HCT116 (cell line): Measurements from ENCODE around the gene RRAGC. TPM values are rescaled to one million over a fixed set of nuclear protein-coding genes. Genes with fewer than 3 reads are reported as not detected.

ENCODE experiments used
- ATAC-seq: fragments of 200-7000 bp; cut with Tn5 transposase; 2 replicates; pipeline ENCODE4 v1.9.1; 2020; ENCODE audit warnings: mild to moderate bottlenecking, moderate library complexity
- BruUV-seq: library from RNA; stranded (reverse); fragments of 400-500 nt; replicated peaks from 2 replicates; lab custom pipeline; 2021; lab: Mats Ljungman, UMichigan
- CTCF ChIA-PET: fragments of 300-600 bp; sonication (Branson Sonifier 250); formaldehyde crosslinking; loops from one replicate; lab custom pipeline; 2021; ENCODE audit warnings: antibody characterized with exemption; lab: Charles Lee
- POLR2A ChIA-PET: fragments of 300-600, 350-600 bp; sonication (Branson Sonifier 250); formaldehyde crosslinking; loops from one replicate; lab custom pipeline; 2021; ENCODE audit warnings: antibody characterized with exemption; lab: Charles Lee
- RAD21 ChIA-PET, 2 experiments: fragments of 300-600 bp; sonication (Branson Sonifier 250); formaldehyde crosslinking; loops; one replicate each; lab custom pipeline; 2023; ENCODE audit warnings: low total read pairs in 2 of 2; ENCODE audit not compliant: uncharacterized antibody in 2 of 2, unreplicated experiment in 2 of 2, low non-redundant PET in 1 of 2; lab: Charles Lee
- DNase-seq: peaks from one replicate; pipeline ENCODE4 v3.0.0-alpha.2; 2010; ENCODE audit warnings: low read depth, low spot score
- H2AFZ ChIP-seq: fragments of 200-600 bp; shearing (Covaris generic), sonication (generic); 2 replicates; pipeline ENCODE4 v1.6.1; 2017; ENCODE audit warnings: low read depth, mixed run types, mixed read lengths, antibody characterized with exemption, low read length; ENCODE audit not compliant: poor library complexity, severe bottlenecking
- H3K27ac ChIP-seq: 2 replicates; pipeline ENCODE4 v1.5.1; 2012; ENCODE audit warnings: low read depth, low read length
- H3K27me3 ChIP-seq: fragments of 200-600 bp; sonication (generic); 2 replicates; pipeline ENCODE4 v1.6.1; 2016; ENCODE audit warnings: mixed run types, low read length, mixed read lengths; ENCODE audit not compliant: insufficient read depth
- H3K36me3 ChIP-seq, 2 experiments: fragments of 200-500 bp in 1 of 2; fragments of 200-600 bp in 1 of 2; sonication (Bioruptor generic) in 1 of 2; sonication (generic) in 1 of 2; 2 replicates each; pipeline versions ENCODE4 v1.5.1 to v1.6.1; 2014 to 2016; ENCODE audit warnings: low read length in 2 of 2, inconsistent platforms in 1 of 2, mixed read lengths in 1 of 2, mixed run types in 1 of 2; ENCODE audit not compliant: insufficient read depth in 2 of 2, control insufficient read depth in 1 of 2
- H3K4me1 ChIP-seq, 2 experiments: fragments of 200-600 bp in 1 of 2; sonication (generic) in 1 of 2; 2 replicates each; pipeline versions ENCODE4 v1.5.1 to v1.6.1; 2012 to 2017; ENCODE audit warnings: low read length in 2 of 2, inconsistent platforms in 1 of 2, mild to moderate bottlenecking in 1 of 2, mixed read lengths in 1 of 2, mixed run types in 1 of 2, moderate library complexity in 1 of 2; ENCODE audit not compliant: insufficient read depth in 2 of 2, control insufficient read depth in 1 of 2
- H3K4me2 ChIP-seq: fragments of 200-600 bp; sonication (generic); 2 replicates; pipeline ENCODE4 v1.6.1; 2017; ENCODE audit warnings: mixed run types, low read length, mixed read lengths
- H3K4me3 ChIP-seq, 2 experiments: fragments of 200-600 bp in 1 of 2; sonication (generic) in 1 of 2; replicated peaks in 1 of 2; 2 replicates each; pipeline ENCODE4 v1.5.1; 2011 to 2016; ENCODE audit warnings: low read length in 2 of 2, control low read depth in 1 of 2, low read depth in 1 of 2, mild to moderate bottlenecking in 1 of 2, mixed read lengths in 1 of 2, mixed run types in 1 of 2
- H3K79me2 ChIP-seq: fragments of 200-600 bp; sonication (generic); 2 replicates; pipeline ENCODE4 v1.6.1; 2017; ENCODE audit warnings: mild to moderate bottlenecking, mixed run types, low read length, moderate library complexity, mixed read lengths; ENCODE audit not compliant: insufficient read depth
- H3K9ac ChIP-seq: fragments of 200-600 bp; sonication (generic); 2 replicates; pipeline ENCODE4 v1.6.1; 2016; ENCODE audit warnings: low read length, mixed read lengths
- H3K9me2 ChIP-seq: fragments of 200-600 bp; sonication (generic), shearing (Covaris generic); 2 replicates; pipeline ENCODE4 v1.6.1; 2017; ENCODE audit warnings: mixed run types, mild to moderate bottlenecking, moderate library complexity; ENCODE audit not compliant: insufficient read depth
- H3K9me3 ChIP-seq, 2 experiments: fragments of 200-500 bp in 1 of 2; fragments of 200-600 bp in 1 of 2; sonication (Bioruptor generic) in 1 of 2; sonication (generic) in 1 of 2; 2 replicates each; pipeline ENCODE4 v1.6.1; 2014 to 2017; ENCODE audit warnings: low read length in 2 of 2, mixed read lengths in 2 of 2, inconsistent platforms in 1 of 2, low read depth in 1 of 2, mild to moderate bottlenecking in 1 of 2, mixed run types in 1 of 2, moderate library complexity in 1 of 2; ENCODE audit not compliant: control insufficient read depth in 1 of 2, insufficient read depth in 1 of 2
- H4K20me1 ChIP-seq: fragments of 200-600 bp; sonication (generic), shearing (Covaris generic); 2 replicates; pipeline ENCODE4 v1.6.1; 2017; ENCODE audit warnings: mixed run types, mild to moderate bottlenecking, moderate library complexity; ENCODE audit not compliant: insufficient read depth
- CBX3 ChIP-seq: IDR thresholded peaks from 2 replicates; pipeline ENCODE4 v1.6.1; 2012; ENCODE audit warnings: low read depth
- CEBPB ChIP-seq: IDR thresholded peaks from 2 replicates; pipeline ENCODE4 v1.6.1; 2012; ENCODE audit warnings: low read depth
- EZH2phosphoT487 ChIP-seq: fragments of 200-600 bp; IDR thresholded peaks from 2 replicates; pipeline ENCODE4 v1.6.1; 2018; ENCODE audit warnings: antibody characterized with exemption, borderline replicate concordance
- FOSL1 ChIP-seq: IDR thresholded peaks from 2 replicates; pipeline ENCODE4 v1.6.1; 2012; ENCODE audit warnings: low read depth
- JUND ChIP-seq: IDR thresholded peaks from 2 replicates; pipeline ENCODE4 v1.6.1; 2012
- POLR2AphosphoS5 ChIP-seq: IDR thresholded peaks from 2 replicates; pipeline ENCODE4 v1.6.1; 2011; ENCODE audit warnings: mild to moderate bottlenecking, low read depth, low read length, moderate library complexity
- SIN3A ChIP-seq: IDR thresholded peaks from 2 replicates; pipeline ENCODE4 v1.6.1; 2012; ENCODE audit warnings: low read depth
- SRF ChIP-seq: IDR thresholded peaks from 2 replicates; pipeline ENCODE4 v1.6.1; 2012; ENCODE audit warnings: low read depth
- ZNF274 ChIP-seq: fragments of 200-500 bp; sonication (Bioruptor generic); IDR thresholded peaks from 2 replicates; pipeline ENCODE4 v1.6.1; 2014; ENCODE audit warnings: mild to moderate bottlenecking, low read depth, low read length, inconsistent platforms
- intact Hi-C: fragments of 100-400 bp; cut with micrococcal nuclease; formaldehyde crosslinking; loops from 2 replicates; pipeline ENCODE4 v1.10.0; 2022
- total RNA-seq: library from RNA; stranded (reverse); gene quantifications from one replicate; pipeline ENCODE4 v1.2.1, GENCODE V29; 2021; ENCODE audit not compliant: unreplicated experiment
- TF ChIP-seq, protein P1 (sequence below): IDR thresholded peaks from 2 replicates; pipeline ENCODE4 v1.6.1; 2011; ENCODE audit warnings: mild to moderate bottlenecking, low read length, moderate library complexity; ENCODE audit not compliant: insufficient replicate concordance; ENCODE audit errors: extremely low read depth
- TF ChIP-seq, protein P2 (sequence below): IDR thresholded peaks from 2 replicates; pipeline ENCODE4 v1.6.1; 2012
- TF ChIP-seq, protein P3 (sequence below): IDR thresholded peaks from 2 replicates; pipeline ENCODE4 v1.6.1; 2012; ENCODE audit warnings: low read depth
- TF ChIP-seq, protein P4 (sequence below), 3 experiments: fragments of 200-600 bp in 1 of 3; sonication (generic) in 1 of 3; IDR thresholded peaks in 2 of 3; conservative IDR thresholded peaks in 1 of 3; 2 replicates each; pipeline ENCODE4 v1.5.1; 2012 to 2017; ENCODE audit warnings: low read depth in 2 of 3, low read length in 2 of 3, antibody characterized with exemption in 1 of 3, borderline replicate concordance in 1 of 3, control low read depth in 1 of 3, mild to moderate bottlenecking in 1 of 3, mixed read lengths in 1 of 3, mixed run types in 1 of 3, moderate library complexity in 1 of 3; ENCODE audit not compliant: insufficient read depth in 1 of 3

The RRAGC gene
- total RNA-seq, 1 experiment from 2014 or later = 11.7 TPM

DNA sequence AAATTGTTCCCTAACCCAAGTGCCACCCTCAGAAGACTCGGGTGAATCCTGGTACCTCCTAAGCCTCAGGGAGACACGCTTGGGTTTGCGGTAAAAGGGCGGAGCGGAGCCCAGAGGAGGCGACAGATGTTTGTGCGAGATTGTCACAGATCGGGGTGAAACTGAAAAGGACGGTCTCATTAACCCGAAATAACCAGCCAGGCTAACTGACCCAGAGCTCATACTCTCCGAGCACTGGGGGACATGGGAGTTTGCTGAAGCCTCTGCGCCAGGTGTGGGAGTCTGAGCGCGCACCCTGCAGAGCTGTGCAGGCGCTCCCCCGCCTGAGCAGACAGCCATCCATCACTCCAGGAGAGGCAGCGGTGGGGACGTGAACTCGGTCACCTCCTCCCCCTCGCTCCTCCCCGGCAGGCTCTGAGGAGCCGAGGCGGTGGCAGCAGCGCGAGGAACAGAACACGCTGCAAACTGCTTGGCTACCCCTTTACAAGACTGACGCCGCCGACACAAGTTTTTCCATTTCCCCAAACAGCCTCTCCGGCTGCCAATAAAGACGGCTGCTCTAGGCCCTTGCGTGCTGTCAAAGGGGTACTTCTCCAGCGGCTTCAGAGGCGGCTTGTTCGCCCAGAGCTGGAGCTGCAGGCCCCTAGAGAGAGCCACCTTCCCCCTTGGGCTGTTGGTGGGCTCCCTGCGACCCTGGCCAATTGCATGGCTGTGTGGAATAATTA, 43.5 kb downstream of the RRAGC start:
- ATAC-seq (no peak), DNase-seq (no peak)
- Histone ChIP-seq H3K9ac (no peak overlapping the region), H3K79me2 (no peaks in the 10 kb centered on the region), H3K27ac (no peak overlapping the region), H3K36me3 (no peaks in the 10 kb centered on the region), H3K4me3 (no peak overlapping the region), H3K9me2 (no peaks in the 10 kb centered on the region), H3K27me3 (peaks cover 18% of the 10 kb centered on the region; the same call in 1 of the 2 replicates), H2AFZ (no peak overlapping the region), H3K4me1 (peaks cover 0 to 5% of the 10 kb centered on the region in 2 experiments; a peak in 2 of 4 replicates), H3K9me3 (no peaks in the 10 kb centered on the region), H4K20me1 (no peaks in the 10 kb centered on the region), H3K4me2 (no peak overlapping the region)
- ChIA-PET RAD21 (no interaction called here), CTCF (no interaction called here), POLR2A (no interaction called here)
- no TSS peak for BruUV-seq
- TF ChIP-seq, protein P1, sequence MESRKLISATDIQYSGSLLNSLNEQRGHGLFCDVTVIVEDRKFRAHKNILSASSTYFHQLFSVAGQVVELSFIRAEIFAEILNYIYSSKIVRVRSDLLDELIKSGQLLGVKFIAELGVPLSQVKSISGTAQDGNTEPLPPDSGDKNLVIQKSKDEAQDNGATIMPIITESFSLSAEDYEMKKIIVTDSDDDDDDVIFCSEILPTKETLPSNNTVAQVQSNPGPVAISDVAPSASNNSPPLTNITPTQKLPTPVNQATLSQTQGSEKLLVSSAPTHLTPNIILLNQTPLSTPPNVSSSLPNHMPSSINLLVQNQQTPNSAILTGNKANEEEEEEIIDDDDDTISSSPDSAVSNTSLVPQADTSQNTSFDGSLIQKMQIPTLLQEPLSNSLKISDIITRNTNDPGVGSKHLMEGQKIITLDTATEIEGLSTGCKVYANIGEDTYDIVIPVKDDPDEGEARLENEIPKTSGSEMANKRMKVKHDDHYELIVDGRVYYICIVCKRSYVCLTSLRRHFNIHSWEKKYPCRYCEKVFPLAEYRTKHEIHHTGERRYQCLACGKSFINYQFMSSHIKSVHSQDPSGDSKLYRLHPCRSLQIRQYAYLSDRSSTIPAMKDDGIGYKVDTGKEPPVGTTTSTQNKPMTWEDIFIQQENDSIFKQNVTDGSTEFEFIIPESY = no peak
- TF ChIP-seq, protein P2, sequence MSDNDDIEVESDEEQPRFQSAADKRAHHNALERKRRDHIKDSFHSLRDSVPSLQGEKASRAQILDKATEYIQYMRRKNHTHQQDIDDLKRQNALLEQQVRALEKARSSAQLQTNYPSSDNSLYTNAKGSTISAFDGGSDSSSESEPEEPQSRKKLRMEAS = no peak
- TF ChIP-seq FOSL1 = no peak
- TF ChIP-seq, protein P3, sequence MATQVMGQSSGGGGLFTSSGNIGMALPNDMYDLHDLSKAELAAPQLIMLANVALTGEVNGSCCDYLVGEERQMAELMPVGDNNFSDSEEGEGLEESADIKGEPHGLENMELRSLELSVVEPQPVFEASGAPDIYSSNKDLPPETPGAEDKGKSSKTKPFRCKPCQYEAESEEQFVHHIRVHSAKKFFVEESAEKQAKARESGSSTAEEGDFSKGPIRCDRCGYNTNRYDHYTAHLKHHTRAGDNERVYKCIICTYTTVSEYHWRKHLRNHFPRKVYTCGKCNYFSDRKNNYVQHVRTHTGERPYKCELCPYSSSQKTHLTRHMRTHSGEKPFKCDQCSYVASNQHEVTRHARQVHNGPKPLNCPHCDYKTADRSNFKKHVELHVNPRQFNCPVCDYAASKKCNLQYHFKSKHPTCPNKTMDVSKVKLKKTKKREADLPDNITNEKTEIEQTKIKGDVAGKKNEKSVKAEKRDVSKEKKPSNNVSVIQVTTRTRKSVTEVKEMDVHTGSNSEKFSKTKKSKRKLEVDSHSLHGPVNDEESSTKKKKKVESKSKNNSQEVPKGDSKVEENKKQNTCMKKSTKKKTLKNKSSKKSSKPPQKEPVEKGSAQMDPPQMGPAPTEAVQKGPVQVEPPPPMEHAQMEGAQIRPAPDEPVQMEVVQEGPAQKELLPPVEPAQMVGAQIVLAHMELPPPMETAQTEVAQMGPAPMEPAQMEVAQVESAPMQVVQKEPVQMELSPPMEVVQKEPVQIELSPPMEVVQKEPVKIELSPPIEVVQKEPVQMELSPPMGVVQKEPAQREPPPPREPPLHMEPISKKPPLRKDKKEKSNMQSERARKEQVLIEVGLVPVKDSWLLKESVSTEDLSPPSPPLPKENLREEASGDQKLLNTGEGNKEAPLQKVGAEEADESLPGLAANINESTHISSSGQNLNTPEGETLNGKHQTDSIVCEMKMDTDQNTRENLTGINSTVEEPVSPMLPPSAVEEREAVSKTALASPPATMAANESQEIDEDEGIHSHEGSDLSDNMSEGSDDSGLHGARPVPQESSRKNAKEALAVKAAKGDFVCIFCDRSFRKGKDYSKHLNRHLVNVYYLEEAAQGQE = no peak
- no peak for TF ChIP-seq SIN3A
- no peak for TF ChIP-seq ZNF274
- TF ChIP-seq SRF = no peak
- no peak for TF ChIP-seq POLR2AphosphoS5
- TF ChIP-seq, protein P4, sequence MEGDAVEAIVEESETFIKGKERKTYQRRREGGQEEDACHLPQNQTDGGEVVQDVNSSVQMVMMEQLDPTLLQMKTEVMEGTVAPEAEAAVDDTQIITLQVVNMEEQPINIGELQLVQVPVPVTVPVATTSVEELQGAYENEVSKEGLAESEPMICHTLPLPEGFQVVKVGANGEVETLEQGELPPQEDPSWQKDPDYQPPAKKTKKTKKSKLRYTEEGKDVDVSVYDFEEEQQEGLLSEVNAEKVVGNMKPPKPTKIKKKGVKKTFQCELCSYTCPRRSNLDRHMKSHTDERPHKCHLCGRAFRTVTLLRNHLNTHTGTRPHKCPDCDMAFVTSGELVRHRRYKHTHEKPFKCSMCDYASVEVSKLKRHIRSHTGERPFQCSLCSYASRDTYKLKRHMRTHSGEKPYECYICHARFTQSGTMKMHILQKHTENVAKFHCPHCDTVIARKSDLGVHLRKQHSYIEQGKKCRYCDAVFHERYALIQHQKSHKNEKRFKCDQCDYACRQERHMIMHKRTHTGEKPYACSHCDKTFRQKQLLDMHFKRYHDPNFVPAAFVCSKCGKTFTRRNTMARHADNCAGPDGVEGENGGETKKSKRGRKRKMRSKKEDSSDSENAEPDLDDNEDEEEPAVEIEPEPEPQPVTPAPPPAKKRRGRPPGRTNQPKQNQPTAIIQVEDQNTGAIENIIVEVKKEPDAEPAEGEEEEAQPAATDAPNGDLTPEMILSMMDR (IDR thresholded peaks at IDR 0.05 in 2 of 3, conservative IDR thresholded peaks at IDR 0.05 in 1 of 3; ENCODE audit: borderline replicate concordance in 1 of 3, insufficient read depth in 1 of 3, low read depth in 2 of 3, low read length in 2 of 3) = no peak
- TF ChIP-seq CBX3 = no peak
- no peak for TF ChIP-seq JUND
- no peak for TF ChIP-seq EZH2phosphoT487
- no peak for TF ChIP-seq CEBPB
- intact Hi-C loops = loop anchor here (5.0 kb wide), 2 partner anchors 209 to 789 kb away; no protein-coding TSS in a partner anchor
